ENCODE measurements around the gene GALK1.
"Not testable (repeated sequence)": the region's sequence is repeated elsewhere in the genome, so short reads cannot be mapped to it uniquely, and the experiment has no call there.

Gene GALK1

GRCh38 chr17:75785016-75785890, 20.3 kb upstream of the GALK1 start:
- peak; percentile 72 for DNase-seq (ENCODE audit: extremely low spot score, insufficient read length, low read depth)
- FAIRE-seq = peak; percentile 52

- FAIRE-seq (peak; percentile 96), DNase-seq (ENCODE audit: extremely low spot score, insufficient read length, low read depth) (peak; percentile 90)
These were observed 19.6 kb upstream of the GALK1 start, which contains the start of gene UNK for GRCh38 chr17:75784473-75785015. Gene UNK (plus strand): TSS chr17:75784806. CDS start chr17:75784881, 75 bp downstream.

DNA sequence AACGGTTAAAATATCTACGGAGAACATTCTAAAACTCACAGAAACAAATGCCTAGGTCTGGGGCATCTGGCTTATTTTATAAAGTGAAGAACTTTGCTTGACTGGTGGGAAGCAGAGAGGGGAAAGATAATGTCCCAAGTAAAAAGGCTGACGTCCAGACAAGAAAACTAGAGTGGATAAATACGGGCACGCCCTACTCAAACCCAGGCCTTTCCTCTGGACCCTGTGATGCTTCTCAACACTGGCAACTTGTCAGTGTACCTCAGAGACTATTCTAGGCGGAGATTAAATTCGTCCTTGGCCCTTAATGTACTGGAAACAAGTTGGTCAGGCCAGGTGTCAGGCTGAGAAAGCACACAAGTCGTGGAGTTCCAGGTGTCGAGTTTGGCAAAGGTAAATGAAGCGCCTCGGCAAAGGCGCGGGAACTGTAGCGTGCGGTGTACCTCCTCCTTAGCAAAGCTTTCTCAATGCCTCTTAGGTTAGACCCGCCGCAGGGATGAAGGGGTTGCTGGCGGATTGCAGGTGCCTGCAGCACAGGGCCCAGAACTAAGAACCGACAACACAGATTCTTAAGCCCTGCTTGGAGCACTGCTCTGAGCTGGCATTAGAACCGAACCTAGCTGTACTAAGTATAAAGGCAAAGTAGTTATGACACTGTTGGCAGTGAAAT, 18.9 kb upstream of the GALK1 start:
- DNase-seq (ENCODE audit: extremely low spot score, insufficient read length, low read depth) (no peak), FAIRE-seq (no peak)

DNA sequence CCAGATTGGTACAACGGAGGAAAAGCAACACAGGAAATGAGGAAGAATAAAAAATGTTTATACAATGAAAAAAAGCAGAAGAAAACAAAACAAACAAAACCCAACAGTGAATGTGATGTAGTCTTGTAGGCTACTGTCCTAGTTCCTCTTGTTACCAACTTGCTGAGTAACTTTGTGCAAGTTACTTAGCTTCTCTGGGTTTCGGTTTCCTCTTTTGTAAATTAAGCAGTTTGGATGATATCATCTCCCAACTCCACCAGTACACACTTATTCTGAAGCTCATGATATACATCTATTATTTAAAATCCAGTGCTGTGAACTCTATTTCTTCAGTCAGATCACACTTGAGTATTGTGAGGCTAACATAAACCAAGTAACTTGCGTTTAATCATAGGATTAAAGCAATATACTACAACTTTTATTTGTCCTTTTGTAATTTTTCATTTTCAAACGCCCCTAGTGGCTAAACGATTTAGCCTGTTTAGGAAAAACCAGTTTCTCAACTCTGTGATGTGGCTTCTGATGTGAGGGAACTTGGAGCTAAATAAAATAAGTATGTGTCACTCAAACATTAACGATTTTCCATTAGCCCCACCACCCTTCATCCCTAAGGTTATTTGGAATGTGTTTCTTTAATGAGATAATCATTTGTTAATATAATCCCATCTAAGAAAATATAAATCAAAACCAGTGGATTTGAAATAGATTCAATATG, 18.2 kb upstream of the GALK1 start:
- peak; percentile 81 for FAIRE-seq
- no peak for DNase-seq (ENCODE audit: extremely low spot score, insufficient read length, low read depth)

GRCh38 chr17:75779987-75780889, 15.2 kb upstream of the GALK1 start:
- FAIRE-seq = no peak

DNA sequence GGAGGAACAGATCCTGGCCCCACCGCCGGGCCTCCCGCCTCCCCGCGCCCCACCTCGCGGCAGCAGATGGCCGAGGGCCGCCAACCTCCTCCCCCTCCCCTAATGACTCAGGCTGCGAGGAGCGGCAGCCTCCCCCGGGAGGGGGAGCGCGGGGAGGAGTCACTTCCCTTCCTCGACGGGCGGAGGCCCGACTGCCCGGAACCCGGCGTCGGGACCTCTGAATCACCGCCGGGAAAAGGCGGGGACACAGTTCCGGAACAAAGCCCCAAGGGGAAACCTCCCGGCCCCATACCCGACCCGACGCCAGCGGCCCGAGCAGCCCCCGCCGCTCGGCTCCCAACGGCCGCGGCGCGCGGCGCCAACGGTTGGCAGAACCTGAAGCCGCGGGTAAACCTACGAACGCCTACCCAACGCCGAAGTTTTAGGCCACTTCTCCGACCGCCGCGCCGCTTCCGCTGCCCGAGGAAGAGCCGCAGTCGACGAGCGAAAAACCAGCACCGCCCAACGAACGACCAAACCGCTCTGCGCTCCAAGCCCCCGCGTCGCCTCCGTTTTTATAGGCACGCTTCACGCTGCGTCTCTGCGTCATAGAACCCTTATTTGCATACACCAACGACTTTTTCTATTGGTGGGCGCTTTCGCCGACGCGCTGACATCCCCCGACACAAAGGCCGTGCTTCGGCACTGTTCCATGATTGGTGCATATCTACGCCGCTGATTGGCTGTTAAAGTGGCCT, 14.4 kb upstream of the GALK1 start:
- FAIRE-seq = peak; percentile 98
- DNase-seq (ENCODE audit: extremely low spot score, insufficient read length, low read depth) = peak; percentile 84

More at GRCh38 chr17:75779987-75780889, 15.2 kb upstream of the GALK1 start:
- DNase-seq (ENCODE audit: extremely low spot score, insufficient read length, low read depth) = no peak

DNA sequence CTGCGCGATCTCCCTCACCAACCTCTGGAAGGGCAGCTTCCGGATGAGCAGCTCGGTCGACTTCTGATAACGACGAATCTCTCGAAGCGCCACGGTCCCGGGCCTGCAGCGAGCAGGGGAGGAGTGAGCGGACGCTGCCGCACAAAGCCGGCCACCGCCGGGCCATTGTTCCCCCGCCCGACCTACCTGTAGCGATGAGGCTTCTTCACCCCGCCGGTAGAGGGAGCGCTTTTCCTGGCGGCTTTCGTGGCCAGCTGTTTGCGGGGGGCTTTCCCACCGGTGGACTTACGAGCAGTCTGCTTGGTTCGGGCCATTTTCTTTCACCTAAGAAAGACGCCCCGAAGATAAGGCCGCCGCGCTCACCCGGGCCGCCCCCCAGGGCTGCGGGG, 13.9 kb upstream of the GALK1 start:
- DNase-seq (ENCODE audit: extremely low spot score, insufficient read length, low read depth) (no peak), FAIRE-seq (no peak)

GRCh38 chr17:75778066-75778860, 13.3 kb upstream of the GALK1 start:
- DNase-seq (ENCODE audit: extremely low spot score, insufficient read length, low read depth) = not testable (repeated sequence)

DNA sequence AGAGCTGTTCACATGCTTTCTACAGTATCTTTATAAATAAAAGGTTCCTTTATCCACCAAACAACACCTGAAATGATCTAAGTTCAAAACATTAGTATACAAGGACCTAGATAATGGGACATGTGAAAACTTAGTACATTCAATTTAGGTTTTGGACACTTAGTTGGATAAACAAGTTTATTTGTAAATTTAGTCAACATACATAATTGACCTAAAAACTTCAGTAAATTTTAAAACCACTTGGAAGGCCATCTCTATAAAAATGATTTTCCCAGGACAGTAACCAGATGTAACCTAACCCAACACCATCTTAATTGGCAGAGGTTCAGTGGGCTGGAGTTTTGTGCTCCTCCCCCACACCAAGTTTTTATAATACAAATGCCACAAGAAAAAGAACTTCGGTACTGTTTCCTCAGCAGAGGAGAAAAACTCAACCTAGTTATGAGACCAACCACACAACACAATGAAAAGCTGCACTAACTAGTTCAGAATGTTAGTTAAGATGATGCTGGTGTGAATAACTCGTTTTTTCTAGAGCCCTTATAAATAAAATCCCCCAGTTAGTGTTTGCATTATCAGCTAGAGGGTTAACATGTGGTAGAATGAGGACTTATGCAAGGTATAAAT, 12.4 kb upstream of the GALK1 start:
- FAIRE-seq (no peak), DNase-seq (ENCODE audit: extremely low spot score, insufficient read length, low read depth) (no peak)

More at GRCh38 chr17:75778066-75778860, 13.3 kb upstream of the GALK1 start:
- not testable (repeated sequence) for FAIRE-seq

GRCh38 chr17:75776386-75777295, 11.6 kb upstream of the GALK1 start:
- FAIRE-seq = no peak
- no peak for DNase-seq (ENCODE audit: extremely low spot score, insufficient read length, low read depth)

DNA sequence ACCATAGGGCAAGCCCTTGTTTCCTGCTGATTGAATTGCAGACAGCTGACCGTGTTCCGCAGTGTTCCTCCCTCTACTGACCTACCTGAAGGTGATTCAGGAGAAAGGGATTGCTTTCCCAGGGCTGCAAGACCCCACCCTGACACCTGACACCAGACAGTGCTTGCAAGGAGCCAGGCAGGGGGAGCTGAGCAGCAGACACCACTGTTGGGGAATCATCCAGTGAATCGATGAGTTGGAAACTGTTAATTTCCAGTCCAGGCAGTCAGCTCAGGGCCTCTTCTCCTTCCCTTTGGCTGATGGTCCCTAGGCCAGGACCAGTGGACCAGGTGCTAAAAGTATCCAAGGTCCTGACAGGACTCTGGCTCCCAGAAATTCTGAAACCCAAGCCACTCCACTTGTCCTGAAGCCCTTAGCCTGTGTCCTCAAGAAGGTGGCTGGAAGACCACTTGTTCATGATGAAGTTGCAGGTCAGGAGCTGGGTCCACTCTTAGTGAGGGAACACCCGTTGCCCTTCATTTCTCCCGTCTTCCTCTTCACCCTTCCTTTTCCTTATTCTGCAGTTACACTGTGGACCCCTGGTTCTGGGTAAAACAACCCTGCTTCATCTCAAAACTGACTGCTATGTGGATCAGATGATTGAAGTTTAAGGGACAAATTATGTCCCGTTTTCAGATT, 10.1 kb upstream of the GALK1 start:
- DNase-seq (ENCODE audit: extremely low spot score, insufficient read length, low read depth) (no peak), FAIRE-seq (no peak)

GRCh38 chr17:75774471-75774990, 9.5 kb upstream of the GALK1 start:
- no peak for FAIRE-seq
- DNase-seq (ENCODE audit: extremely low spot score, insufficient read length, low read depth) = no peak

- DNase-seq (ENCODE audit: extremely low spot score, insufficient read length, low read depth) (no peak), FAIRE-seq (no peak)
These were observed 8.9 kb upstream of the GALK1 start for GRCh38 chr17:75773808-75774470.

GRCh38 chr17:75773121-75773807, 8.3 kb upstream of the GALK1 start:
- FAIRE-seq (no peak), DNase-seq (ENCODE audit: extremely low spot score, insufficient read length, low read depth) (no peak)
